ENCODE measurements around the gene CROCC2. TPM values are rescaled to one million over a fixed set of nuclear protein-coding genes. Genes with fewer than 3 reads are reported as not detected.

The CROCC2 gene
- total RNA-seq, 1 donor from 2014 or later: not detected

DNA sequence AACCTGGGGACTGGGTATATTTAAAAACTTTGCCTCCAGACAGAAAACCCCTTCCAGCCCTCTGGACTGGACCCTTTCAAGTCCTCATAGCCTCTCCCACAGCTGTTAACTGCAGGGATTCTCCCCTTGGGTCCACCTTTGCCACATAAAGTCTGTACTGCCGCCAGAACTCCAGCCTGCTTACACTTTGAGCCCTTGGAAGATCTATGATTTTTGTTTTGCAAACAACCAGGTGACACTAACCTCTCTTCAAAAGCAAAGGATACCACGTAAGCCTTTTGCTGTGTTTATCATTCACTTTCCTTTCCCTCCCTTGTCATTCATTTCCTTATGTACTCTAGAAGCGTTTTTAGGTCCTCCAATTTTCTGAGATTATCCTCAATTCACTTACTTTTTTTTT is 41.7 kb upstream of the CROCC2 start:
- no peaks in the 10 kb centered on the region for H3K4me1 Mint-ChIP-seq
- no peak for DNase-seq (ENCODE audit: low read depth, low spot score)
- H3K27me3 Mint-ChIP-seq (ENCODE audit: low read depth): peaks cover 17% of the 10 kb centered on the region
- no peaks in the 10 kb centered on the region for H3K36me3 Mint-ChIP-seq (ENCODE audit: low read depth)
- no peak overlapping the region for H3K27ac Mint-ChIP-seq (ENCODE audit: unreplicated experiment)
- H3K4me3 Mint-ChIP-seq: no peak overlapping the region
- H3K9me3 Mint-ChIP-seq: no peaks in the 10 kb centered on the region
- TF ChIP-seq, protein P1, sequence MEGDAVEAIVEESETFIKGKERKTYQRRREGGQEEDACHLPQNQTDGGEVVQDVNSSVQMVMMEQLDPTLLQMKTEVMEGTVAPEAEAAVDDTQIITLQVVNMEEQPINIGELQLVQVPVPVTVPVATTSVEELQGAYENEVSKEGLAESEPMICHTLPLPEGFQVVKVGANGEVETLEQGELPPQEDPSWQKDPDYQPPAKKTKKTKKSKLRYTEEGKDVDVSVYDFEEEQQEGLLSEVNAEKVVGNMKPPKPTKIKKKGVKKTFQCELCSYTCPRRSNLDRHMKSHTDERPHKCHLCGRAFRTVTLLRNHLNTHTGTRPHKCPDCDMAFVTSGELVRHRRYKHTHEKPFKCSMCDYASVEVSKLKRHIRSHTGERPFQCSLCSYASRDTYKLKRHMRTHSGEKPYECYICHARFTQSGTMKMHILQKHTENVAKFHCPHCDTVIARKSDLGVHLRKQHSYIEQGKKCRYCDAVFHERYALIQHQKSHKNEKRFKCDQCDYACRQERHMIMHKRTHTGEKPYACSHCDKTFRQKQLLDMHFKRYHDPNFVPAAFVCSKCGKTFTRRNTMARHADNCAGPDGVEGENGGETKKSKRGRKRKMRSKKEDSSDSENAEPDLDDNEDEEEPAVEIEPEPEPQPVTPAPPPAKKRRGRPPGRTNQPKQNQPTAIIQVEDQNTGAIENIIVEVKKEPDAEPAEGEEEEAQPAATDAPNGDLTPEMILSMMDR (conservative IDR thresholded peaks at IDR 0.05): no peak

DNA sequence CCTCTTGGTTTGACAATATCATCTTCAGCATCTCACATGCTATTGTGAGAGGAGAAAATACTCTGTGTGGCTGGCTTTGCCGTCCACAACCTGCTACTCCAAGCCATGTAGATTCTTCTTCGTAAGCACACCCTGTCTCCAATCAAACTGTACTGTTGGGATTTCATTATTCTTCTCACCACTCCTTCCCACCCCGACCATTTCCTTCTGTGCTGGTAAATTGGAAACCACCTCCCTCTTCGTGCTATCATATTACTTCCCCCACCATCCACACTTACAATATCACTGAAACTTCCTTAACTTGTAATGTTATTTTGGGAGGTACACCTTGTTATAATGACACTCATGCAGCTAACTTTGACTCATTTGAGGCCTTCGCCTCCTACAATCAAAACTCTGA is 40.7 kb upstream of the CROCC2 start:
- H3K4me1 Mint-ChIP-seq: no peaks in the 10 kb centered on the region
- TF ChIP-seq, protein P1 (conservative IDR thresholded peaks at IDR 0.05): no peak
- H3K4me3 Mint-ChIP-seq: no peak overlapping the region
- no peaks in the 10 kb centered on the region for H3K9me3 Mint-ChIP-seq
- no peaks in the 10 kb centered on the region for H3K36me3 Mint-ChIP-seq (ENCODE audit: low read depth)
- no peak for DNase-seq (ENCODE audit: low read depth, low spot score)
- H3K27me3 Mint-ChIP-seq (ENCODE audit: low read depth): peaks cover 17% of the 10 kb centered on the region
- H3K27ac Mint-ChIP-seq (ENCODE audit: unreplicated experiment): no peak overlapping the region

DNA sequence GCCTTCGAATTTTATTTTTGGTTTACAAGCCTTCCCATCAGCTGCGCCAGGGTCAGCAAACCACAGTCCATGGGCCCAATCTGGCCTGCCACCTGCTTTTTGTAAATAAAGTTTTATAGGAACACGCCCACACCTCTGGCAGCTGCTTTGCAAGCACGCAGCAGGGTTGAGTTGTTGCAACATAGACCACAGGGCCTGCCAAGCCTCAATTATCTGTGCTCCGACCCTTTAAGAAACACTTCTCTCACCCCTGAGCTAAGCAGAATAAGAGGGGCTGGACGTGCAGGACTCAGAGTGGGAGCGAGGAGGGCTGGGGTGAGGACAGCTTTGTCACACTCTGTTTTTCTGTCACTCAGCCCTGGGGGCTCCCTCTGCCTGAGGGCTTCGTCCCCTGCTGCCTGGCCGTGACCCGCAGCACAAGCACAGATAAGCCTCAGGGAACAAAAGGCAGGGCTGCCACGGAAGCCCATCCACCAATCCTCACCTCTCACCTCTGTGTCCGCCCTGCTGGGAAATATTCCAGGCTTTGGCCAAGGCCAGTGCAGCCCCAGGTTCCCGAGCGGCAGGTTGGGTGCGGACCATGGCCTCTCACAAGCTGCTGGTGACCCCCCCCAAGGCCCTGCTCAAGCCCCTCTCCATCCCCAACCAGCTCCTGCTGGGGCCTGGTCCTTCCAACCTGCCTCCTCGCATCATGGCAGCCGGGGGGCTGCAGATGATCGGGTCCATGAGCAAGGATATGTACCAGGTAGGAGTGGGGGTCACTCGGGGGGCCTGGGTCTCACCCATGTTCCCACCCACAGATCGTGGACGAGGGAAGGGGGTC is 37.6 kb upstream of the CROCC2 start, which contains the start of gene AGXT:
TSS of gene AGXT (plus strand) at position 539 of the 823 bp plus-strand sequence. CDS start at position 581, 42 bp downstream.
- Mint-ChIP-seq H3K4me1 (no peaks in the 10 kb centered on the region), H3K36me3 (ENCODE audit: low read depth) (no peaks in the 10 kb centered on the region), H3K9me3 (no peaks in the 10 kb centered on the region), H3K27me3 (ENCODE audit: low read depth) (peaks cover 10% of the 10 kb centered on the region), H3K4me3 (no peak within 1 kb of the TSS), H3K27ac (ENCODE audit: unreplicated experiment) (no peak within 1 kb of the TSS)
- TF ChIP-seq, protein P1 (conservative IDR thresholded peaks at IDR 0.05): no peak
- no peak for DNase-seq (ENCODE audit: low read depth, low spot score)

DNA sequence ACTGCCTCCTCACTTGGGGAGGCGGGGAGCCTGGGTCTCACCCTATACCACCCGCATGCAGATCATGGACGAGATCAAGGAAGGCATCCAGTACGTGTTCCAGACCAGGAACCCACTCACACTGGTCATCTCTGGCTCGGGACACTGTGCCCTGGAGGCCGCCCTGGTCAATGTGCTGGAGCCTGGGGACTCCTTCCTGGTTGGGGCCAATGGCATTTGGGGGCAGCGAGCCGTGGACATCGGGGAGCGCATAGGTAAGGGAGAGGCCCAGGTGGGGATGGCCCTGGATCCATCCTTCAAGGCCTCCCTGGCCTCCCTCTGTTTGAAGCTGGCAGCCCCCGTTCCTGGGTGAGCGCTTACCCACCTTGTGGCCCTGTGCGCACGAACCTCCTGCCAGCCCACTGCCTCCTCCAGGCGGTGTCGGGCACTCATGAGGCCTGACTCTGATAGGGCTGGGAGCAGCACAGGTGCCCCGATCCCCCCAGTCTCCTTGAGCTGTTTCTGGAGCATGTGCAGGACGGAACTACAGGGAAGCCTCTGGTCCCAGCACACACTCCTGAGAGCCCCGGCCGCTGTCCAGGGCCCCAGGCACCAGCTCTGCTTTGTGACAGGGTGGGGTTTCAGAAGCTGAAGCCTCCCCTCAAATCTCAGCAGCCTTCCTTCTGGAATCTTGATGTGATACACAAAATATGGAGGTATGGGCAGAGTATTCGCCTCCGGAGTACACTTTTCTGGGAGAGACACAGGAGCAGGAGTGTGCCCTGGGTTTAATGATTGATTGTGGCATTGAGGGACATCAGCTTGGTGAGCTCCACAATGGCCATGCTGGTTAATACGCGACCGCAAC is 36.8 kb upstream of the CROCC2 start:
- TF ChIP-seq, protein P1 (conservative IDR thresholded peaks at IDR 0.05): no peak
- no peak overlapping the region for H3K27ac Mint-ChIP-seq (ENCODE audit: unreplicated experiment)
- H3K4me1 Mint-ChIP-seq: no peaks in the 10 kb centered on the region
- H3K4me3 Mint-ChIP-seq: no peak overlapping the region
- DNase-seq (ENCODE audit: low read depth, low spot score): no peak
- no peaks in the 10 kb centered on the region for H3K9me3 Mint-ChIP-seq
- H3K27me3 Mint-ChIP-seq (ENCODE audit: low read depth): peaks cover 3% of the 10 kb centered on the region
- H3K36me3 Mint-ChIP-seq (ENCODE audit: low read depth): no peaks in the 10 kb centered on the region

DNA sequence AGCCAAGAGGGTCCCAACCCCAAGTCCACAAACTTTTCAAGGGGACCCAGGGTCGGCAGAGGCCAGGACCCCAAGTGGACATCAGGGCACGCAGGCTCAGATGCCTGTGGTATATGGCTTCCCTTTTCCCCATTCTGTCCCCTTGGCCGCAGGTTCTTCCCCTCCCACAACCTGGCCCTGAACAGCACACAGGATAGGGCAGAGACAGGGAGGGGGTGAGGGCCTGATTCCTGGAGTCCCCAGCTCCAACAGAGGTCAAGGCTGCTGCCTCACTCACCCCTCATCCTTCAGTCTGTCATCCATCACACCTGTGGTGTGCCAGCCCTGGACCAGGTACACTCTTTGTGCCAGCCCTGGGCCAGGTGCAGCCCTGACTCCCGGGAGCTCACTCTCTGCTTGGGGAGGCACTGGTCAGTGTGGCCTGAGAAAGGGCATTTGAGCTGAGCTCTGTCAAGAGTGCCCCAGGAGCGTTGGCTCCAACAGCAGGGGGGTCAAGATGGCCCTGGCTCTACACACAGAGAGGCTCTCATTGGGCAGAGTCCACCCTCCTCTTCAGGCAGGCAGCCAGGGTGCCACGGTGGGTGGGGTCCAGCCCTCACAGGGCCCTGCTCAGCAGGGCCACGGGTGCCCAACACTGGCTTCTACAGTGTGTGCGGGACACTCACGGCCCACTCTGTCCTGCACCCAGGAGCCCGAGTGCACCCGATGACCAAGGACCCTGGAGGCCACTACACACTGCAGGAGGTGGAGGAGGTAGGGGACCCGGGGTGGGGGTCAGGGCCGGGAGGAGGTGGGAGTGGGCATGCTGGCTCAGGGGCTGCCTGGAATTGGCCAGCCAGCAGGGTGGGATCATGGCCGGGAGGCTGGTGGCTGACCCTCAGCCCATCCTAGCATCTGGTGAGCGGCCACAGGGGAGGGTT is 35.9 kb upstream of the CROCC2 start:
- DNase-seq (ENCODE audit: low read depth, low spot score): no peak
- Mint-ChIP-seq H3K27ac (ENCODE audit: unreplicated experiment) (no peak overlapping the region), H3K4me3 (no peak overlapping the region), H3K4me1 (no peaks in the 10 kb centered on the region), H3K27me3 (ENCODE audit: low read depth) (no peaks in the 10 kb centered on the region), H3K9me3 (no peaks in the 10 kb centered on the region), H3K36me3 (ENCODE audit: low read depth) (no peaks in the 10 kb centered on the region)
- TF ChIP-seq, protein P1 (conservative IDR thresholded peaks at IDR 0.05): no peak

All from neural crest cell (in vitro differentiated cells).